HEK293 (cell line): ENCODE data around the gene GMPR2.

Source experiments
- CTCF ChIA-PET: fragments of 350-600 bp; formaldehyde crosslinking; extraction: SDS; loops from one replicate; lab custom pipeline; 2021; ENCODE audit warnings: antibody characterized with exemption; lab: Yijun Ruan, JAX
- POLR2A ChIA-PET: fragments of 300-600 bp; formaldehyde crosslinking; extraction: SDS; loops from one replicate; lab custom pipeline; 2020; ENCODE audit warnings: antibody characterized with exemption, inconsistent platforms; lab: Yijun Ruan, JAX
- H3K27ac ChIP-seq: fragments of 200-500 bp; sonication (Bioruptor generic); 2 replicates; pipeline ENCODE4 v1.5.1; 2014; ENCODE audit warnings: low read depth, low read length, control low read depth, inconsistent platforms; ENCODE audit errors: extremely low read depth
- H3K36me3 ChIP-seq, 2 experiments: fragments of 200-500 bp in 1 of 2; sonication (Bioruptor generic) in 1 of 2; 1 replicate in 1 of 2; 2 replicates in 1 of 2; pipeline ENCODE4 v1.5.1; 2014 to 2017; ENCODE audit warnings: inconsistent platforms in 2 of 2, low read length in 2 of 2; ENCODE audit not compliant: control insufficient read depth in 2 of 2, insufficient read depth in 1 of 2
- H3K4me1 ChIP-seq: fragments of 200-500 bp; sonication (Bioruptor generic); 2 replicates; pipeline ENCODE4 v1.5.1; 2014; ENCODE audit warnings: mild to moderate bottlenecking, low read length, inconsistent platforms; ENCODE audit not compliant: control insufficient read depth, insufficient read depth
- H3K4me3 ChIP-seq: 2 replicates; pipeline ENCODE4 v1.5.1; 2011; ENCODE audit warnings: low read depth, mild to moderate bottlenecking, control low read depth, low read length, moderate library complexity
- H3K9me3 ChIP-seq: fragments of 200-500 bp; sonication (Bioruptor generic); 2 replicates; pipeline ENCODE4 v1.5.1; 2014; ENCODE audit warnings: low read depth, low read length, inconsistent platforms; ENCODE audit not compliant: control insufficient read depth, insufficient read depth
- KLF8 ChIP-seq: fragments of 450-650 bp; formaldehyde crosslinking; IDR thresholded peaks from 2 replicates; pipeline ENCODE4 v1.5.1; 2016; ENCODE audit warnings: missing biosample characterization, missing genetic modification characterization
- MEIS1 ChIP-seq: sonication (generic); formaldehyde crosslinking; IDR thresholded peaks from 2 replicates; pipeline ENCODE4 v1.8.1; 2022; ENCODE audit warnings: missing genetic modification reagents, mild to moderate bottlenecking, borderline replicate concordance
- PRDM1 ChIP-seq: fragments of 450-650 bp; formaldehyde crosslinking; IDR thresholded peaks from 2 replicates; pipeline ENCODE4; 2016; ENCODE audit warnings: missing biosample characterization, missing genetic modification characterization
- ZBTB21 ChIP-seq: fragments of 450-650 bp; formaldehyde crosslinking; IDR thresholded peaks from 2 replicates; pipeline ENCODE4 v1.5.1; 2017; ENCODE audit warnings: missing biosample characterization, missing genetic modification characterization
- ZFP69B ChIP-seq: fragments of 450-650 bp; formaldehyde crosslinking; IDR thresholded peaks from 2 replicates; pipeline ENCODE4 v1.5.1; 2016; ENCODE audit warnings: missing biosample characterization, missing genetic modification characterization
- ZNF157 ChIP-seq: fragments of 450-650 bp; formaldehyde crosslinking; IDR thresholded peaks from 2 replicates; pipeline ENCODE4 v1.5.1; 2016; ENCODE audit warnings: missing biosample characterization, missing genetic modification characterization
- ZNF19 ChIP-seq: fragments of 450-650 bp; formaldehyde crosslinking; IDR thresholded peaks from 2 replicates; pipeline ENCODE4; 2016; ENCODE audit warnings: missing biosample characterization, missing genetic modification characterization, low read depth
- ZNF2 ChIP-seq: fragments of 450-650 bp; formaldehyde crosslinking; IDR thresholded peaks from 2 replicates; pipeline ENCODE4 v1.5.1; 2016; ENCODE audit warnings: missing biosample characterization, missing genetic modification characterization
- ZNF202 ChIP-seq: fragments of 450-650 bp; formaldehyde crosslinking; IDR thresholded peaks from 2 replicates; pipeline ENCODE4 v1.5.1; 2016; ENCODE audit warnings: missing biosample characterization, missing genetic modification characterization, borderline replicate concordance
- ZNF214 ChIP-seq: fragments of 450-650 bp; formaldehyde crosslinking; IDR thresholded peaks from 2 replicates; pipeline ENCODE4 v1.5.1; 2017; ENCODE audit warnings: missing biosample characterization, mild to moderate bottlenecking, missing genetic modification characterization, borderline replicate concordance
- ZNF366 ChIP-seq: fragments of 450-650 bp; formaldehyde crosslinking; conservative IDR thresholded peaks from 2 replicates; pipeline ENCODE4 v1.5.1; 2016; ENCODE audit warnings: missing biosample characterization, missing genetic modification characterization
- ZNF433 ChIP-seq: fragments of 450-650 bp; formaldehyde crosslinking; IDR thresholded peaks from 2 replicates; pipeline ENCODE4 v1.5.1; 2016; ENCODE audit warnings: missing biosample characterization, missing genetic modification characterization, low read depth
- ZNF600 ChIP-seq: fragments of 450-650 bp; formaldehyde crosslinking; IDR thresholded peaks from 2 replicates; pipeline ENCODE4 v1.5.1; 2016; ENCODE audit warnings: missing biosample characterization, missing genetic modification characterization
- ZNF768 ChIP-seq: fragments of 450-650 bp; formaldehyde crosslinking; IDR thresholded peaks from 2 replicates; pipeline ENCODE4 v1.5.1; 2018; ENCODE audit warnings: missing biosample characterization, mild to moderate bottlenecking, missing genetic modification characterization
- ZNF785 ChIP-seq: fragments of 450-650 bp; formaldehyde crosslinking; IDR thresholded peaks from 2 replicates; pipeline ENCODE4 v1.5.1; 2016; ENCODE audit warnings: missing biosample characterization, missing genetic modification characterization
- ZNF837 ChIP-seq: fragments of 450-650 bp; formaldehyde crosslinking; IDR thresholded peaks from 2 replicates; pipeline ENCODE4 v1.5.1; 2016; ENCODE audit warnings: missing biosample characterization, missing genetic modification characterization
- TF ChIP-seq, protein P1 (sequence below): fragments of 450-650 bp; formaldehyde crosslinking; IDR thresholded peaks from 2 replicates; pipeline ENCODE4 v1.5.1; 2017; ENCODE audit warnings: missing biosample characterization, missing genetic modification characterization
- TF ChIP-seq, protein P2 (sequence below): fragments of 450-650 bp; formaldehyde crosslinking; IDR thresholded peaks from 2 replicates; pipeline ENCODE4 v1.5.1; 2016; ENCODE audit warnings: missing biosample characterization, missing genetic modification characterization
- TF ChIP-seq, protein P3 (sequence below): fragments of 450-650 bp; formaldehyde crosslinking; IDR thresholded peaks from 2 replicates; pipeline ENCODE4 v1.5.1; 2016; ENCODE audit warnings: missing biosample characterization, missing genetic modification characterization

The GMPR2 gene

DNA sequence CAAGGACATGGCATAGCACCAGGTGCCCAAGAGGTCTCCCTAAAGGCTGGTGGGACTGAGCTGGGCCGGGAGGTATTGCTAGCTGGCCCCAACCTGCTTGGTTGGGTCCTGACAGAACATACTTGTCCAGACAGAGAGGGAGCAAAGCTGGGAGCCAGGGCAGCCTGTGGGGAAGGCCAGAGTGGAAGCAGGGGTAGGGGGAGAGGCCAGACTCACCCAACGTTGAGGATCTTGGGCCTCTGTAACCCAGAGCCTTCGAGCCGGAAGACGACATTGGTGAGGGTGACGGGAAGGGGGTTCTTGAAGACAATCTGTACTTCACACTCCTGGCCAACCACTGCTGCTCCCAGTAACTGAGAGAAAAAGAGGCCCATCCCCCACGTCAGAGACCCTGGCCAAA, 21.2 kb downstream of the GMPR2 start:
- no peaks in the 10 kb centered on the region for H3K4me1 ChIP-seq
- H3K4me3 ChIP-seq, result no peak overlapping the region
- CTCF ChIA-PET, result interaction anchor here (0.6 to 4.6 kb wide), 2 partner anchors 11 to 36 kb away, joined by 3 to 22 read pairs; partner anchors contain the start of gene TINF2
- no peak for TF ChIP-seq ZNF366
- no peak for TF ChIP-seq ZNF19 (tag by site-specific recombination)
- no peak for TF ChIP-seq ZNF600
- no peak for TF ChIP-seq ZNF157
- TF ChIP-seq, protein P1, sequence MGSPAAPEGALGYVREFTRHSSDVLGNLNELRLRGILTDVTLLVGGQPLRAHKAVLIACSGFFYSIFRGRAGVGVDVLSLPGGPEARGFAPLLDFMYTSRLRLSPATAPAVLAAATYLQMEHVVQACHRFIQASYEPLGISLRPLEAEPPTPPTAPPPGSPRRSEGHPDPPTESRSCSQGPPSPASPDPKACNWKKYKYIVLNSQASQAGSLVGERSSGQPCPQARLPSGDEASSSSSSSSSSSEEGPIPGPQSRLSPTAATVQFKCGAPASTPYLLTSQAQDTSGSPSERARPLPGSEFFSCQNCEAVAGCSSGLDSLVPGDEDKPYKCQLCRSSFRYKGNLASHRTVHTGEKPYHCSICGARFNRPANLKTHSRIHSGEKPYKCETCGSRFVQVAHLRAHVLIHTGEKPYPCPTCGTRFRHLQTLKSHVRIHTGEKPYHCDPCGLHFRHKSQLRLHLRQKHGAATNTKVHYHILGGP (tag by site-specific recombination), result no peak
- TF ChIP-seq, protein P2, sequence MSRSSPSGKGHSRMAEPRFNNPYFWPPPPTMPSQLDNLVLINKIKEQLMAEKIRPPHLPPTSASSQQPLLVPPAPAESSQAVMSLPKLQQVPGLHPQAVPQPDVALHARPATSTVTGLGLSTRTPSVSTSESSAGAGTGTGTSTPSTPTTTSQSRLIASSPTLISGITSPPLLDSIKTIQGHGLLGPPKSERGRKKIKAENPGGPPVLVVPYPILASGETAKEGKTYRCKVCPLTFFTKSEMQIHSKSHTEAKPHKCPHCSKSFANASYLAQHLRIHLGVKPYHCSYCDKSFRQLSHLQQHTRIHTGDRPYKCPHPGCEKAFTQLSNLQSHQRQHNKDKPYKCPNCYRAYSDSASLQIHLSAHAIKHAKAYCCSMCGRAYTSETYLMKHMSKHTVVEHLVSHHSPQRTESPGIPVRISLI (tag by site-specific recombination), result no peak
- TF ChIP-seq, protein P3, sequence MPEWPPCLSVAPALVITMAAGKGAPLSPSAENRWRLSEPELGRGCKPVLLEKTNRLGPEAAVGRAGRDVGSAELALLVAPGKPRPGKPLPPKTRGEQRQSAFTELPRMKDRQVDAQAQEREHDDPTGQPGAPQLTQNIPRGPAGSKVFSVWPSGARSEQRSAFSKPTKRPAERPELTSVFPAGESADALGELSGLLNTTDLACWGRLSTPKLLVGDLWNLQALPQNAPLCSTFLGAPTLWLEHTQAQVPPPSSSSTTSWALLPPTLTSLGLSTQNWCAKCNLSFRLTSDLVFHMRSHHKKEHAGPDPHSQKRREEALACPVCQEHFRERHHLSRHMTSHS (tag by site-specific recombination), result no peak
- no peak for TF ChIP-seq ZNF433
- no peaks in the 10 kb centered on the region for H3K9me3 ChIP-seq
- peaks cover 0 to 15% of the 10 kb centered on the region in 2 experiments; a peak in 2 of 3 replicates for H3K36me3 ChIP-seq
- POLR2A ChIA-PET, result interaction anchor here (2.2 kb wide), 1 partner anchor 17 kb away, joined by 6 read pairs; the partner anchor contains the start of gene RABGGTA
- no peak overlapping the region for H3K27ac ChIP-seq

DNA sequence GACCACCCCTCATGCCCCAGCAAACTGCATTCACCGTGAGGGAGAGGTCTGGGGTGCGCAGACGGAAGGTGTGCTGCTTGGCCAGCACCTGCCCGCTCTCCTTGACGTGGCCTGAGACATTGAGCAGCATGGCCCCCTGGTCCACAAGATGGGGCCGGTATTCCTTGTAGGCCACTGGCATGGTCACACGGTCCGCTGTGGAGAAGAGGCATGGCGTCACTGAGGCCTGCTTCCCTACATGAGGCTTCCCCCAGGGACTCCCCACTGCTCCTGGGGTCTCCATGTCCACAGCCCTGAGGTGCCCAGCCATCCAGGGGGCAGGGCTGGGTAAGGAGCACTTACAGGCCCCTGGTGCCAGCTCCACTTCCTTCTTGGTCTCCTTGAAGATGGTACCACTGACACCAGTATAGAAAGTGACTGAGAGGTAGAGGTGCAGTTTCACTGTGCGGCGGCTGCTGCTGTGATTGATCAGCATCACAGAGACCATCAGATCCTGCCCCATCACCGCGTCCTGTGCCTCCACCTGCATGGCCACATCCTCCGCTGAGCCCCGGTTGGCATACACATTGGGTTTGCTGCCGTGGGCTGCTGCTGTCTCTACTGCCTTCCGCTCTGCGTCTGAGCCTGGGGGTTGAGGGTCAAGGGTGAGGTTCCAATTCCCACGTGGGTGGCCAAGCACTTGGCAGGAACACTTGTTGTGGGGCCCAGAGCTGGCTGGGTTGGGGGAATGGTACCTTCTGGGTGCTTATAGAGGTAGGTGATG, 22.1 kb downstream of the GMPR2 start:
- ChIA-PET POLR2A (interaction anchor here (0.8 kb wide), 1 partner anchor 16 kb away, joined by 3 read pairs; the partner anchor contains the start of gene RABGGTA), CTCF (interaction anchor here (0.6 to 4.6 kb wide), 5 partner anchors 12 to 177 kb away, joined by 3 to 22 read pairs (median 3); partner anchors contain the start of gene TINF2)
- no peak for TF ChIP-seq ZFP69B (tag by site-specific recombination)
- TF ChIP-seq KLF8 (tag by site-specific recombination), result no peak
- no peak for TF ChIP-seq ZNF768
- TF ChIP-seq, protein P2 (tag by site-specific recombination), result no peak
- no peak for TF ChIP-seq ZBTB21
- TF ChIP-seq ZNF157, result no peak
- TF ChIP-seq ZNF19 (tag by site-specific recombination), result no peak
- no peak for TF ChIP-seq ZNF214
- TF ChIP-seq ZNF837 (tag by site-specific recombination), result no peak
- no peak for TF ChIP-seq ZNF202
- TF ChIP-seq ZNF785 (tag by site-specific recombination), result no peak
- TF ChIP-seq MEIS1 (CRISPR knock-in tag), result no peak
- no peak for TF ChIP-seq ZNF2
- no peak for TF ChIP-seq PRDM1 (tag by site-specific recombination)
- Histone ChIP-seq H3K27ac (no peak overlapping the region), H3K4me3 (no peak overlapping the region), H3K36me3 (peaks cover 0 to 15% of the 10 kb centered on the region in 2 experiments; a peak in 2 of 3 replicates), H3K9me3 (no peaks in the 10 kb centered on the region), H3K4me1 (no peaks in the 10 kb centered on the region)
